SKM-1 treated with dmso at 0.1 percent for 144 hours (cell line): ENCODE measurements around the gene TRIM16.
A peak's percentile ranks its signal among the peaks of the same experiment; 100 is the strongest.
"Not testable (repeated sequence)": the region's sequence is repeated elsewhere in the genome, so short reads cannot be mapped to it uniquely, and the experiment has no call there.

Experiments used
- DNase-seq: peaks from one replicate; lab custom pipeline; 2025; ENCODE audit not compliant: unreplicated experiment; lab: John Stamatoyannopoulos, UW

The TRIM16 gene

GRCh38 chr17:15659236-15659635 is 24.9 kb downstream of the TRIM16 start:
- no peak for DNase-seq

GRCh38 chr17:15658296-15658695 is 25.8 kb downstream of the TRIM16 start:
- DNase-seq: no peak

GRCh38 chr17:15657868-15658267 is 26.2 kb downstream of the TRIM16 start:
- DNase-seq: no peak

- DNase-seq: peak; percentile 1
These were observed 29.1 kb downstream of the TRIM16 start for GRCh38 chr17:15654886-15655561.

GRCh38 chr17:15654401-15654800 is 29.7 kb downstream of the TRIM16 start:
- not testable (repeated sequence) for DNase-seq

GRCh38 chr17:15652960-15653359 is 31.2 kb downstream of the TRIM16 start:
- DNase-seq: no peak

- DNase-seq: peak; percentile 89
These were observed 32.5 kb downstream of the TRIM16 start for GRCh38 chr17:15651583-15652110.

GRCh38 chr17:15650741-15651582 is 33.1 kb downstream of the TRIM16 start:
- no peak for DNase-seq

GRCh38 chr17:15649861-15650421 is 34.2 kb downstream of the TRIM16 start:
- DNase-seq: no peak

GRCh38 chr17:15648386-15648785 is 35.7 kb downstream of the TRIM16 start:
- DNase-seq: no peak

- DNase-seq: not testable (repeated sequence)
These were observed 38.2 kb downstream of the TRIM16 start for GRCh38 chr17:15645942-15646312.

GRCh38 chr17:15645099-15645941 is 38.8 kb downstream of the TRIM16 start:
- not testable (repeated sequence) for DNase-seq

GRCh38 chr17:15642505-15643251 is 41.4 kb downstream of the TRIM16 start:
- DNase-seq: not testable (repeated sequence)

- not testable (repeated sequence) for DNase-seq
These were observed 42.1 kb downstream of the TRIM16 start for GRCh38 chr17:15642014-15642413.

GRCh38 chr17:15630930-15631453 is 53.1 kb downstream of the TRIM16 start:
- DNase-seq: not testable (repeated sequence)

GRCh38 chr17:15629991-15630390 is 54.1 kb downstream of the TRIM16 start:
- not testable (repeated sequence) for DNase-seq

- not testable (repeated sequence) for DNase-seq
These were observed 60.4 kb downstream of the TRIM16 start for GRCh38 chr17:15623661-15624209.

- DNase-seq: not testable (repeated sequence)
These were observed 60.9 kb downstream of the TRIM16 start for GRCh38 chr17:15623255-15623654.

- not testable (repeated sequence) for DNase-seq
These were observed 62.0 kb downstream of the TRIM16 start for GRCh38 chr17:15622124-15622523.
